Suppressor macrophage (primary cell): ENCODE data around the gene CAMK1D.
"Not testable (repeated sequence)": the region's sequence is repeated elsewhere in the genome, so short reads cannot be mapped to it uniquely, and the experiment has no call there.

Experiments used
- DNase-seq, 4 experiments: peaks; one replicate each; pipeline ENCODE4 v3.0.0-alpha.2; 2020 to 2022

Gene CAMK1D

DNA sequence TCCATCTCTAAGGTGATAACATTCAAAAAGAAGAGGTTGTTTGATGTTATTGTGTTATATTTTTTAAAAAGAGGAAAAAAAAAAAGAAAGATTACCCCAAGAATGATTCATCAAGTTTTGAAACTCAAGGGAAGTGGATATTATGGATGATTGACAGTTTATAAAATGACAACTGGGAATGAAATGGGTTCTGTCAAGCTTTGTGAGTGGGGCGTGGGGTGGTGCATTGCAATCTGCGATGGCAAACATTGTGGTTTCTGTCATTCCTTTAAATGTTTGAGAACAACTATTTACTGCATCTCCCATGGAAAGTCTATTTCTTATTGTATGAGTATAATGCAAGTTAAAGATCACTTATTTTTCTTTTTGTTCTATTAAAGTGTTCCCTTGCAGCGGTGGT is 355.1 kb downstream of the CAMK1D start:
- peak in 3 of 4 experiments; percentile 9 to 27 (median 16) for DNase-seq

DNA sequence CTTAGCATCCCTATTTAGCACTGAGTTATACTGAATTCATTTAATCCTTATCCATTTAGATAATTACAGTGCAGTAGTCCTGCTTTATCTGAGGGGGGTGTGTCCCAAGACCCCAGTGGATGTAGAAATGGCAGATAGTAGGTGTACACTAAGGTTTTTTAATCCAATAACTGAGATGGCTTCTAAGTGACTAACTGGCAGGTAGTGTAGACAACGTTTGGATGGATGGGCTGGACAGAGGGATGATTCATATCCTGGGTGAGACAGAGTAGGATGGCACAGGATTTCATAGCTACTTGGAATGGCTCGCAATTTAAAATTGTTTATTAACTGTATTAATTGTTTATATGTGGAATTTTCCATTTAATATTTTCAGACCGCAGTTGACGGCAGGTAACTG is 356.6 kb downstream of the CAMK1D start:
- no peak for DNase-seq

- peak; percentile 27 to 47 (median 44) for DNase-seq
Observed at GRCh38 chr10:12707461-12708185, 358.3 kb downstream of the CAMK1D start.

GRCh38 chr10:12709000-12709401 is 359.7 kb downstream of the CAMK1D start:
- DNase-seq, result no peak

- no peak for DNase-seq
Observed at GRCh38 chr10:12709521-12709963, 360.2 kb downstream of the CAMK1D start.

GRCh38 chr10:12710157-12710556 is 360.8 kb downstream of the CAMK1D start:
- DNase-seq, result no peak

DNA sequence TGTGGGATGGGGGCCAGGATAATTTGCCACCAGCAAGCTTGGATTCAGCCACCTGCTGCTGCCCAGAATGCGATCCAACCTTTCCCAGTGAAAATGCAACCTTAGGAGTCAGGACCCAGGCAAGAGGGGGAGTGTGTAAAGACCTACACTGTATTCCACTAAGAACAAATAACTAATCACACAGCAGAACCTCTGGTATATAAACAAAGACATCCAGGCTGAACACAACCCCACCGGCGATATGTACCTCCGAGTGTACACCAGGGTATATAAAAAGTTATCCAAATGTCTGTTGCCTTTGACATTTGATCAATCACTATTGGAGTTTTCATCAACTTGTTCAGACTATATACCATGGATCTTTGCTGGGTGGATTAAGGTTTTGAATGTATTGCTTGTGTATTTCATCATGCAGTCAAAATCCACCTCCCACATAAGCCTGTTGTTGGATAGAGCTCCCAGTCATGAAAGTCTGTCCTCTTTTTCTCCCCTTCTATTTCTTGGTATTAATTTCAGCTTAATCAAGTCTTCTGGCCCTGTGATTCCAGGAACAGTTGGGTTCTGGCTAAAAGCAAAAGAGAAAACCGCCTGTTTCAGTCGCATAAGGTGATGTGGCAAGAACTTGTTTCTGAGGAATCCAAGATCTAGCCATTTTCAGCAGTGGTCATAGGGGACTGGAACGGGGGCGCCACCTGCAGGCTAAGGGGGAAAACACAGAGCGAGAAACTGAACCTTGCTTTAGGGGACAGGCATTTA is 361.4 kb downstream of the CAMK1D start:
- DNase-seq, result peak; percentile 78 to 87 (median 85)

DNA sequence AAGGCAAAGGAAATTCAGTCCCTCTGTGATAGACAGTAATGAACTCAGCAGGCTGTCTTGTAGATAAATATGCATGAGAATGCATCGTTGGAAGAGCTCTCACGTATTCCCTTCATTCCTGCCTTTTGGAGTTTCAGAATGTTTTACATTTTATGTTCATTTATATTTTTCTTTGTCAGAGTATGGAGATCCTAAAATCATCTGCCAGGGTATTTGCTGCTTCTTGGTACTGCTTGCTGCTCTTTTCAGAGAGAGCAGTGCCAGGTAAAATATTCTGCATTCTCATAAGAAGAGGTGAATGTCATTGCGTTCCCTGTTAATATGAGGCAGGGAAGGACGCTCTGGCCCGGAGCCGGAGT is 362.0 kb downstream of the CAMK1D start:
- no peak for DNase-seq

GRCh38 chr10:12712293-12712983 is 363.1 kb downstream of the CAMK1D start:
- peak in 2 of 4 experiments; percentile 5 to 12 for DNase-seq

- not testable (repeated sequence) for DNase-seq
Observed at GRCh38 chr10:12712984-12713316, 363.6 kb downstream of the CAMK1D start.

DNA sequence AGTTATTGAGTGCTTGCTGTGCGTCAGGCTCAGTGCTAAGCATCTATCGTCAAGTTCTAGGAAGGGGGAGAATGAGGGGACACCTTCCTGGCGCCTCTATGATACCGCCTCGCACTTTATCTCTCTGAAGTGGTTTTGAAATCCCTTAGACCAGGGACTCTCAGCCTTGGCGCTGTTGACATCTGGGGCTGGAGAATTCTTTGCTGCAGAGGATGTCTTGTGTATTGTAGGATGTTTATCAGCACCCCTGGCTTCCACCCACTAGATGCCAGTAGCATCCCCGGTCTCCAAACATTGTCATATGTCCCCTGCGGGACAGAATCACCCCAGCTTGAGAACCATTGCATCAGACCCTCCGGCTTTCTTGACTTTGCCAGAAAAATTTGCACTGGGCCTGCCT is 366.7 kb downstream of the CAMK1D start:
- no peak for DNase-seq

DNA sequence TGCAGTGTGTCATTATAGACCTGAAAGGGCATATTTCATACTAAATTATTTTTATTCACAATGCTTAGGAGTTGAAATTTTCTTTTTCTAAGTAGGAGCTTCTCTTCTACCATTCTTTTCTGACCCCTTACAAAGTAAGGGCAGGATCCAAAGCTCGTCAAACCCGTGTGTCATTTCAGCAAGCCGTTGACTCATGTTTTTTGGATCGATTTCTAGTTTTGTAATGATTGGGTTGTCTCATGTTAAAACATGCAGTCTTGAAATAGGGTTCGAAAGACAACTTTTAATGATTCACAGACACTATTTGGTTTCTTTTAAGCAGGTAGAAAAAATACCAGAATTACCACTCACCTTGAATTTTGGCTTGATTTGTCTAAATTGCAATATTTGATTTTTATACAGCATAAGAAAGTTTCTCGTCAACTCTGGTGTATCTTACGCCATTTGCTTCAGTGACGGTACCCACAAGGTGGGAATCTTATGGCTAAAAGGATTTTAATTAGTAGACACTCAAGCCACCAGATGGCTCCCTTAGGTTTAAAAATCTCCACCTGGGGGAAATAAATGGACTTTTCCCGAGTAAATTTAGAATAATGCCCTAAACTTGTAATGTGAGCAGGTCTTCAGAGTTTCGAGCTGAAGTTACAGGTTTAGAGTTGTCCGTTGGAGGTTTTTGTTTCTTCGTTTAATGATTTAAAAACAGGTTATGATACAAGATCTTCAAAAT is 368.8 kb downstream of the CAMK1D start:
- DNase-seq, result no peak

- peak; percentile 23 to 57 (median 52) for DNase-seq
Observed at GRCh38 chr10:12719365-12719764, 370.0 kb downstream of the CAMK1D start.

DNA sequence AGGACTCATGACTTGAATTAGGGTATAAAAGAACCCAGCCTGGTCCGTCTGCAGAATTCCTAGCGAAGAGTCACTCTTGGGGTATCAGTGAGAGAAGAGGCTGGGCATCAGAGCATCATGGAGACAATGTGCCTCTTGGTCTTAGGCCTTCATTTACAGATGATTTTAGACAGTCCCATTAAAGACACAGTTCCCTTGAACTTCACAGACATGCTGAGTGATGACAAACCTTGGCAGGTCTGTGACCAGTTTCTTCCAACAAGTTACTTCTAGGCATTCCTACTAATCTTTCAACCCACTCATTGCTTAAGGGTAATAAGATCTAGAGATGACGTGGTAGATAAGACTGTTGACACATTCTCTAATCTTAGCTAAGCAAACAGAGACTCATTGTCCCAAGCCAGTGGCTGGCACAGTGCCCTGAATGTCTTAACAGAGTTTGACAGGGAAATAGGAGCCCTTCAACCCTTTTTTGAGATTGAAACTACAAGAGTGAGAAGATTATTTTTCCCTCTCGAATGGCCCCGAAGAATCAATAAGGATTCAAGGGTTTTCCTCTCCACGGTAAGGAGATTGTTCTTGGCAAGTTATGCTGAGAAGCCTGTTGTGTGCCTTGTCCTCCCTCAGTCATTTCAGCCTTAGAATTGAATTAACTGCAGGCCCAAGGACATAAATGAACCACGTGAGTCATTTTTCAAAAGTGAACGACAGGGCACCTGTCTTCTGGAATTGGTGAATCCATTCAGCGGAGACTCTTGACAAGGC is 371.1 kb downstream of the CAMK1D start:
- DNase-seq, result peak; percentile 24 to 57 (median 36)

- no peak for DNase-seq
Observed at GRCh38 chr10:12721334-12721733, 372.0 kb downstream of the CAMK1D start.

GRCh38 chr10:12723220-12723619 is 373.9 kb downstream of the CAMK1D start:
- no peak for DNase-seq

DNA sequence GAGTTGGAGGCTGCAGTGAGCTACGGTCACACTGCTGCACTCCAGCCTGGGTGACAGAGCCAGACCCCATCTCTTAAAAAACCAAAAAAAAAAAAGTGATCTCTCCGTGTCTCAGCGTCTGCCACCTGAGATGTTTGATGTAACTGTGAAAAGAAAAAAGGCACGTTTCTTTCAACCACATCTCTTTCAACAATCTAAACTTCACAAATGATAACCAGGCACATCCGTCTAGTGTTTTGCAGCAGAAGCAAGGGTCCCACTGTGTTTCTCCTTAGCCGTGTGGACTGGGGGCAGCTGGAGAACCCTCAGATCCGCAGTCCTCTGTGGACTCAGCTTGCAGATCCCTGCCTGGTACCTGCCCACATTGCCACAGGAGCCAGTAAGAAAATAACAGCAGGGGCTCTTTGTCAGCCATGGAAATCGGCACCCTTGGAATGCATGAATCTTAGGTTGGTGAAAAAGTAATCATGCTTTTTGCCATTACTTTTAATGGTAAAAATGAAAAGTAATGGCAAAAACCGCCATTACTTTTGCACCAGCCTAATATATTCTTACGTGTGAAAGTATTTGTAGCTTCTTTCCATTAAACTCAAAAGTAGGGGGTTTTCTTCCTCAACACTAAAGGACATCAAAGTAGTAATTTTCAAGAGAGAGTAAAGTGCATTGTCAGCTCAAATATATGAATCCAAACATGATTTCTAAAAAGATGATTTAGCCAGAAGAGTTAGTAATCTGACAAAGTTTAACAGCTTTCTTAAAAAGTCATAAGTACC is 375.6 kb downstream of the CAMK1D start:
- no peak for DNase-seq

DNA sequence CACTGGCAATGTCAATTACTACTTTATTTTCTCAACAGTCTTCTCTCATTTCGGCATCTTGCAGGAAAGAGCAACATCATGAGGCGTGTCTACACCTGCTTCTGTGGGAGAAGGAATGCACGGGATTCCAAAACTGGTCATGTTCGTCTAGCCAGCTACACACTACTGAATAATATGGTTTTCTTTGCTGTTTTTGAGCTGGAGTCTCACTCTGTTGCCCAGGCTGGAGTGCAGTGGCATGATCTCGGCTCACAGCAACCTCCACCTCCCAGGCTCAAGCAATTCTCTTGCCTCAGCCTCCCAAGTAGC is 376.2 kb downstream of the CAMK1D start:
- DNase-seq, result not testable (repeated sequence)

- DNase-seq, result no peak
Observed at GRCh38 chr10:12726971-12727831, 377.9 kb downstream of the CAMK1D start.

DNA sequence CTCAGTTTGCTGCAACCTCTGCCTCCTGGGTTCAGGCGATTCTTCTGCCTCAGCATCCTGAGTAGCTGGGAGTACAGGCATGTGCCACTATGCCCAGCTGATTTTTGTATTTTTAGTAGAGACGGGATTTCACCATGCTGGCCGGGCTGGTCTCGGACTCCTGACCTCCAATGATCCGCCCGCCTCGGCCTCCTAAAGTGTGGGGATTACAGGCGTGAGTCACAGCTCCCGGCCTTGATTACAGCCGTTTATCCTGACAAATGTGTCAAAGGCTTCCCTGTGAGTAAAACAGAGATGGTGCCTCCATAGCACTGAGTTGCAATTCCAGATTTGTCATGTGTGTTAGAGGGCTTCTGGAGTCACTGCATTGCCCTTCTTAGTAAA is 378.5 kb downstream of the CAMK1D start:
- no peak for DNase-seq

DNA sequence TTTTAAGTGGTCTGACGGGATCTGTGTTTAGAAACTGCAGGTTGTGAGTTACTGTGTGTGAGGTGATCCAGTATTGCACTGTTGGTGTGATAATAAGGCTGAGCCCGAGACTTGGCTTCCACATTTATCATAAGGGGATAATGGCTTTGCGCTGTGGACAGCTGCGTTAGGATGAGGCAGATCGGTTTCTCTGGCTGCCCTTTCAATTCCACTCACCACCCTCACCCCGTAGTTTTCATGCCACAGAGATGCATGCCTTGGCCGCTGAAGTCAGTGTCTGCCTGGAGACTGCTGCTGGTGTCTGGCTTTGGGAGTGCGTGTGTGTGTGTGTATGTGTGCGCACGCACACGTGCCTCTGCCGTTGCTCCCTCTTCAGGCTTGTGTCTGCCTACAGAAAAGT is 379.1 kb downstream of the CAMK1D start:
- no peak for DNase-seq
